ENCODE measurements around the gene PTPA.

PTPA gene

GRCh38 chr9:129135476-129135875, 24.3 kb downstream of the PTPA start:
- in situ Hi-C loops (cut with MboI; ENCODE audit: low sequenced_read_pairs), result loop anchor here (25.0 kb wide), 1 partner anchor 477 kb away; the partner anchor contains the start of gene C9orf50

DNA sequence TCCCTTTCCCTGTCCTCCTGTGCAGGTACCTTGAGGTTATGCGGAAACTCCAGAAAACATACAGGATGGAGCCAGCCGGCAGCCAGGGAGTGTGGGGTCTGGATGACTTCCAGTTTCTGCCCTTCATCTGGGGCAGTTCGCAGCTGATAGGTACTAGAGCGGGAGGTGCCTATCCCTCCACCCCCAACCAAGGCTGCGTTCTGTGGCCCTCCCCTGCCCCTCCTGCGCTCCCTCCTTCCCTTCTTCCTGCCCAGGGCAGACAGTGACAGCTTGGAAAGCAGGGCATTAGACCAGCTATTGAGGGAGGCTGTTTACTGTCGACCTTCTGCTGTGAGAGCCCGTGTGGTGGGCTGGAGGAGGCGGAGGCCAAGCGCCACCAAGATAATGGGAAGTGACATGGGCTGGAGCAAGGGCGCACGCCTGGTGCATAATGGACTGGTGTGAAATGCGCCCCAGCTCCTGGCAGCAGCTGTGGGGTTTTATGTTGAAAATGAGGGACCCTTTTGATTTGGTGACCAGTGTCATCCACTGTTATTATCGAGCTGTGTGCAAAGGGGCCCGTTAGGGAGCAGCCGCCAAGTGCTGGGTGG, 25.3 kb downstream of the PTPA start:
- in situ Hi-C loops (cut with MboI; ENCODE audit: low sequenced_read_pairs), result loop anchor here (25.0 kb wide), 1 partner anchor 476 kb away; the partner anchor contains the start of gene C9orf50

DNA sequence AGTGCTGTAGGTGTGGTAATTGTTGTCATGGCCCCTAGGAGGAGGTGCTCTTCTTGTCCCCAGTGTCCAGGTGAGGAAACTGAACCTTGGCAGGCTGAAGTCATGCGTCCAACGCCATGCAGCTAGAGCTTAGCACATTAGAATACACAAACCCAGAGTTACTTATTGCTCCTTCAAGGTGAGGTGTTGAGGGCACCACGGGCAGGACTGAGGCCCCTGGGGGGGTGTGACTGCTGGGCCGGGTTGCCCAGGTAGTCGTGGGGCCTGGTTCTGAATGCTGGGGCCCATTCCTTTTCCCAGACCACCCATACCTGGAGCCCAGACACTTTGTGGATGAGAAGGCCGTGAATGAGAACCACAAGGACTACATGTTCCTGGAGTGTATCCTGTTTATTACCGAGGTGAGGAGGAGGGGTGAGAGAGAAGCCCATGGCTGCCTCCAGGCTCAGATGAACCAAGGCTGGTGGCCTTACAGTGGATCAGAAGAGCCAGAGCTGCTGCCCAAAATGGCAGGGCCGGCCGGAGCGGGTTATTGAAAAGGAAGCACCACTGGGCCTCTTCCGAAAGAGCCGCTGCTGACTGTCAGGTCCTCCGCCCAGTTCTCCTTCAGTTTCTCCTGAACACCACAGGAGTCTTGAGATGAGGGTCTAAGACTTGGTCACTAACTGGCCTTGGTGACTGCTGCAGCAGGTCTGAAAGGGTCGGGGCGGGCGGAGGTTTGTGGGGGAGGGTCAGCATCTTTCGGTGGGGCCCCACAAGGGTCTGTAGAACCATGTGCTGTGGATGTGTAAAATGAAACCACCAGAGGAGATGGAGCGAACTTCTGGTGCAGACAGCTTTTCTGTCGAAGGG, 26.3 kb downstream of the PTPA start:
- in situ Hi-C loops (cut with MboI; ENCODE audit: low sequenced_read_pairs), result loop anchor here (25.0 kb wide), 1 partner anchor 475 kb away; the partner anchor contains the start of gene C9orf50

- in situ Hi-C loops (cut with MboI; ENCODE audit: low sequenced_read_pairs), result loop anchor here (25.0 kb wide), 1 partner anchor 474 kb away; the partner anchor contains the start of gene C9orf50
These were observed 26.9 kb downstream of the PTPA start for GRCh38 chr9:129138144-129138462.

DNA sequence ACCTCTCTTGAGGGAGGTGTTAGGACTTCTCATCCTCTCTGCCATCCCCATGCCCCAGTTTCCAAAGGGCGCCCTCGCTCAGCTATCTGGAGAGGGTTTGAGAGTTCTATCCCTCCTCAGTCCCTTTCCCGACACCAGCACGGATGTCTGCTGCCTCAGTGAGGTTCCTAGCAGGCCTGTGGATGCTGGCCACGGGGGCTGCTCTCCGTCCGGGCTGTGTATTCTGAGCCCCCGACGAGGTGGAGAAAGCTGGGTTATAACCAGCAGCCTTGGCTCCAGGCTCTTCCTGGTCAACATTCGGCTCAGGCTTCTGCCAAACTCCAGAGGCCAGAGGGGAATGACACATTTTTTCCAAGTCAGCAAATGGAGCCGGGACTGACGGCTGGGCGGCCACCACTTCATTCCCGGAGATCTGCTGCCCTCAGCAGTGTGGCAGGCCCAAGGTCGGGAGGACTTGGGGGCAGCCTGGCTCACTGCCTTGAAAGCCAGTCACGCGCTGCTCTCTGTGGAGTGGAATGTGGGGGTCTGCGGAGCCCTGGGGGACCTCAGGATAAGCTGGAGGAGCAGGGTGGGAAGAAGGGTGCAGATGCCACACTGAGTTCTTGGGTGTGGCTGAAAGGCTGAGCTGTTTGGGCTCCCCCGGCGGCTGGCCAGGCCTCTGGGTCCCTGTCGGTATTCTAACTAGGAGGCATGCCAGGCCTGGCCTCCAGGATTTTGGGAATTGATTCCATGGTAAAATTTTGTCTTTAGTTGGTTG, 27.4 kb downstream of the PTPA start:
- in situ Hi-C loops (cut with MboI; ENCODE audit: low sequenced_read_pairs), result loop anchor here (25.0 kb wide), 1 partner anchor 474 kb away; the partner anchor contains the start of gene C9orf50

- in situ Hi-C loops (cut with MboI; ENCODE audit: low sequenced_read_pairs), result loop anchor here (25.0 kb wide), 1 partner anchor 473 kb away; the partner anchor contains the start of gene C9orf50
These were observed 28.2 kb downstream of the PTPA start for GRCh38 chr9:129139233-129139992.

GRCh38 chr9:129139993-129140396, 28.8 kb downstream of the PTPA start:
- in situ Hi-C loops (cut with MboI; ENCODE audit: low sequenced_read_pairs), result loop anchor here (25.0 kb wide), 1 partner anchor 472 kb away; the partner anchor contains the start of gene C9orf50

DNA sequence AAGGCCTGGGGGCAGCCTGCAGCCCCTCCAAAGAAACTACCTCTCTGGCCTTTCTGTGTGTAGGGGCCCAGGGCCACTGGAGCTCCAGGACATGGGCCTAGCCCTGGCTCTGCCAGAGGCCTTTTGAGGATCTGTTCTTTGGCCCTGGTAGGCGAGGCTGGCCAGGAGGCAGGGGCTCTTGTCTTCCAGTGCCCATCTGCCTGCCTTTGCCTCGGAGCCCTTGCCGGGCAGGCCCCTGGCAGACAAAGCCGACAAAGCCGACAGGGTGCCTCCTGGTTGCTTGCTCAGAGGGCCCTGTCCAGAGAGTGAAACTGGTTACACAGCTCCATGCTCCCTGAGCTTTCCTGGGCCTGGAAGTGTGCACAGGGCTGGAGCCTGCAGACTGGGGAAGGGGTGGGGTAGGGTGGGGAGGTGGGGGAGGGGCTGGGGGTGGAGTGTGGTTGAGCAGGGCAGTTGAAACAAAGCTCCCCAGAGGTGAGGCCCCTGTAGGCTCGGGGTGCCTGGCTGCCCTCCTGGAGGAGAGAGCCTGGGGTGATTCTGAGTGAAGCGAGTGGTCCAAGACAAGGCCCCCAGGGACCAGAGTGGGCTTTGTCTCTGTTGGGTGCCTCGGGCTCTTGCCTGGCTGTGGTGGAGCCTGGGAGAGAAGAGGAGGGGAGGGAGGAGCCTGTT, 29.3 kb downstream of the PTPA start:
- in situ Hi-C loops (cut with MboI; ENCODE audit: low sequenced_read_pairs), result loop anchor here (25.0 kb wide), 1 partner anchor 472 kb away; the partner anchor contains the start of gene C9orf50

GRCh38 chr9:129141066-129142041, 30.1 kb downstream of the PTPA start:
- in situ Hi-C loops (cut with MboI; ENCODE audit: low sequenced_read_pairs), result loop anchor here (25.0 kb wide), 1 partner anchor 471 kb away; the partner anchor contains the start of gene C9orf50

- in situ Hi-C loops (cut with MboI; ENCODE audit: low sequenced_read_pairs), result loop anchor here (25.0 kb wide), 1 partner anchor 470 kb away; the partner anchor contains the start of gene C9orf50
These were observed 31.1 kb downstream of the PTPA start for GRCh38 chr9:129142138-129142935.

DNA sequence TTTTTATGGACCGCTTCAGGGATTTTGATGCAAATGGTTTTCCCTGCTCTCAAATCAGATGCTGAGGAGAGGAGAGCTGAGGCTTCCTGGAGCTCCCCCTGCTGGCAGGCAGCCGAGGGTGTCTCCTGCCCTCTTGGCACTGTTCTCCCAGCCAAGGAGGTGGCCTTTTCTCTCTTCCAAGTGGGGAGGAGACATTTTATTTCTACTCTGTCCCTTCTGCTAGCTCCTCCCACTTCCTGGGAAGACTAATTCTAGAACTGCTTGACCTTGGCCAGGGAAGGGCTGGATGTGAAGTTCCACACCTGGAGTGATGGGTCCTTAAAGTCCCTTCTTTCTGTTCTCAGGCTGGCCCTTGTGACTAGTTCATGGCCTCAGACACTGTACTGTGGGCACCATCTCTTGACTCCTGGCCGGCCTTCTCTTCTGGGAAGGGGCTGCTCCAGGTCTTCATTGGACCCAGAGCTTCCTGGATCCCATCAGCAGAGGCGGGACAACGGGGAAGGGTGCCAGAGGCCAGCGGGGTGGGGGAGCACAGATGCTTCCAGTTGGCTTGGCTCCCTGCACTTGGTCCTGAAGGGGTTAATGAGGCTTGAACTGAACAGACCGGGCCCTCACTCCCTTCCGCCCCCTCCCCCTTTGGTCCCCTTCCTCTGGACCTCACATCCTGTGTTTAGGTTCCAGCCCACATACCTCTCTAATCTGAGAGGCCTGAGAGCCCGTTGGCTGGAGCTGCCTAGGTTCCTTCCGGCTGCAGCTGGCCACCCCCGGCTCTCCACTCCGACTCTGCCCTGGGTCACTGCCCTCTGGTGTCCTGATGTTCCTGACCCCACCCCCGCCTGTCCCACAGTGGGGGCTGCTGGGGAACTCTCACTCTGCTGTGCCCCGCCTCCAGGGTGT, 32.1 kb downstream of the PTPA start:
- in situ Hi-C loops (cut with MboI; ENCODE audit: low sequenced_read_pairs), result loop anchor here (25.0 kb wide), 1 partner anchor 469 kb away; the partner anchor contains the start of gene C9orf50

DNA sequence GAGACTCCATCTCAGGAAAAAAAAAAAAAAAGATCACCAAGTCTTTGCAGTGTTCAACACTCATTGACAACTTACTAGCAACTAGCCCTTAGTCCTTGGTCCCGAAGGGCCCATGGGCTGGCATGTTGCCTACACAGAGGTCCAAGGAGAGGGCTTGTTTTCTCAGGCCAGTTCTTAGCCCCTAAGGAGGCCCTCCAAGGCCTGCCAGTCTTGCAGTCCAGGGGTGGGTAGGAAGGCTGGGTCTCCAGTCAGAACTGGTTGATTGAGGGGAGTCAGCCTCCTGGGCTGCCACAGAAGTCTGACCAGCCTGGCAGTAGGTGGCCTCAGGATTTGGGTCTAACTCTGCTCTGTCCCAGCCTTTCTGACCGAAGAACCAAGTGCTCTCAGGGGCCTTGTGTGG, 34.1 kb downstream of the PTPA start:
- in situ Hi-C loops (cut with MboI; ENCODE audit: low sequenced_read_pairs), result loop anchor here (25.0 kb wide), 1 partner anchor 467 kb away; the partner anchor contains the start of gene C9orf50

- in situ Hi-C loops (cut with MboI; ENCODE audit: low sequenced_read_pairs), result loop anchor here (25.0 kb wide), 1 partner anchor 466 kb away; the partner anchor contains the start of gene C9orf50
These were observed 34.7 kb downstream of the PTPA start for GRCh38 chr9:129145841-129146292.

DNA sequence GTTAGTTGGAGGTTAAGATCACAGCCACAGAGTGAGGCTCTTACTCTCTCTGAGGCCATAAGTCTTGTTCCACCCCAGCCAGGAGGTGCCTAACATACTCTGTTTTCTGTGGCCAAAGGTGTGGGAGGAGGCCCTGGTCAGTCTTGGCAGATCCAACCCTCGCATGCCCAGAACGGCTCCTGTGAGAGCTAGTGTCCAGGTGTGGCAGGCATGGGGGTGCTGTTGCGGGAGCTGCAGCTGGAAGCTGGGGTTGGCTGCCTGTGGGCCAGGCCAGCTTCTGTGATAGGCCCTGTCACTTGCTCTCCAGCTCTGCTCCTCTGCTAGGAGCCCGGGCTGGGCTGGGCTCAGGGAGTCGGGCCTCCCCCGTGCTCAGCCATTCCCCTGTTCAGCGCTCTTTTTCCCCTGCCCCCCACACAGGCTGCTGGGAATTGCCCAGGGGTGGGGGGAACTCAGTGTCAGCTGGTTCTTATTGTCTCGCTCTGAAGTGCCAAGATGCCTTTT, 35.3 kb downstream of the PTPA start:
- in situ Hi-C loops (cut with MboI; ENCODE audit: low sequenced_read_pairs), result loop anchor here (25.0 kb wide), 1 partner anchor 466 kb away; the partner anchor contains the start of gene C9orf50

GRCh38 chr9:129148463-129149204, 37.4 kb downstream of the PTPA start:
- in situ Hi-C loops (cut with MboI; ENCODE audit: low sequenced_read_pairs), result loop anchor here (25.0 kb wide), 1 partner anchor 464 kb away; the partner anchor contains the start of gene C9orf50

Measured in hTERT RPE-1 (cell line).